Left hindlimb (tissue), 1 donor: Measurements from ENCODE around the gene ITPR1.

Experiments
- DNase-seq: peaks from one replicate; pipeline ENCODE4 v3.0.0-alpha.2; 2018

Gene ITPR1

DNA sequence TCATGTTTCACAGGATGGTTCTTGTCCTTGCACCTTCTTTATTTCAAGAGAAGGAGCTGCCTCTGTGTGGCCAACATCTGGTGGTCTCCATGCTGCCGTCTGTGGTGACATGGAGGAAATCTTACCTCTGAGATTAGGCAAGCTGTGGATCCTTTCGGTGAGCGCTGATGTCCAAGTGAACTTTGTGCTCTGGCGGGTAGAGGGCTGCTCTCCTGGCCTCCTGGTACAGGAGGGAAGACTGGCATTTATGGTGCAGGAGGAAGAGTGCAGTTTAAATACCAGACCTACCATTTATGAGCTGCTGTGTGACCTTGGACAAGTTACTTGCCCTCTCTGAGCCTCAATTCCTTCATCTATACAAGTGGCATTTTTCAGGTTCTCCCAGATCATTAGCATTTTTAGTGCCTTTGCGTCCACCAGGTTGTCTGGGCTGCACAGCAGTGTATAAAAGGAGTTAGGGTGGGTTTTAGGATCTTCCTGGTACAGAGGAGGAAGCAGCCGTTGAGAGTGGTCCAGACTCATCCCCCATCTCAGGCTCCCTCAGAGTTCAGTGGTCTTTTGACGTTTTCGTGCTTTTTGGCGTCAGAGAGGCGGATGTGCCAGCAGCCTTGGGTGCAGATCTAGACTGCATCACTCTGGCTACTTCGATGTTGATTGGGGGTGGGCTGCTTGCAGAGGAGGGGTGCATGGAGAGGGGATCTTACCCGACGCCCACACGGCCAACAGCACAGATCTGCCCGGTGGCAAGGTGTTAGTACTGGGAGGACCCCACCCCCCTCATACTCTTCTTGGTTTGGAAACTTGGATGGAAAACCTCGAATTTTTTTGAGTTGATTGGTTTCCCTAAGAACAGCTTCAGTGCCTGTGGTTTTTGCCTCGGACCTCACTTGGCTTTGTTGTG, 162.2 kb downstream of the ITPR1 start:
- DNase-seq = no peak

DNA sequence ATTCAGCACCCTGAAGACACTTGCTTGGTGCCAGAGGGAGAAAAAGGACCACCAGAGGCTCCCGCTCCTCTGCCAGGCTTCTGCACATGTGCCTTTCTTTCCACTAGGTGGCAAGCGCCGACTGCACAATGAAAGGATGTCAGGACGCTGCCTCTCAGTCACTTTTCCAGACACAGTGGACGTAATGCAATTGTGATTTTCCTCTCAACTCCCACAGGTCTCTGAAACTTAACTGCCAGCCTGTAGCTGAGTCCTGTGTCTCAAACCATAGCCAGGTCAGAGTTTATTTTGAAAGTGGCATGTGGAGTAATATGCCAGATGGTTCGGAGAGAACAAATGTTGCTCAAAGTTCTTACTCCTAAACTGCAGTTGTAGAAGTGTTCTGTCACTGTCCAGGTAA, 162.9 kb downstream of the ITPR1 start:
- peak; percentile 68 for DNase-seq

DNA sequence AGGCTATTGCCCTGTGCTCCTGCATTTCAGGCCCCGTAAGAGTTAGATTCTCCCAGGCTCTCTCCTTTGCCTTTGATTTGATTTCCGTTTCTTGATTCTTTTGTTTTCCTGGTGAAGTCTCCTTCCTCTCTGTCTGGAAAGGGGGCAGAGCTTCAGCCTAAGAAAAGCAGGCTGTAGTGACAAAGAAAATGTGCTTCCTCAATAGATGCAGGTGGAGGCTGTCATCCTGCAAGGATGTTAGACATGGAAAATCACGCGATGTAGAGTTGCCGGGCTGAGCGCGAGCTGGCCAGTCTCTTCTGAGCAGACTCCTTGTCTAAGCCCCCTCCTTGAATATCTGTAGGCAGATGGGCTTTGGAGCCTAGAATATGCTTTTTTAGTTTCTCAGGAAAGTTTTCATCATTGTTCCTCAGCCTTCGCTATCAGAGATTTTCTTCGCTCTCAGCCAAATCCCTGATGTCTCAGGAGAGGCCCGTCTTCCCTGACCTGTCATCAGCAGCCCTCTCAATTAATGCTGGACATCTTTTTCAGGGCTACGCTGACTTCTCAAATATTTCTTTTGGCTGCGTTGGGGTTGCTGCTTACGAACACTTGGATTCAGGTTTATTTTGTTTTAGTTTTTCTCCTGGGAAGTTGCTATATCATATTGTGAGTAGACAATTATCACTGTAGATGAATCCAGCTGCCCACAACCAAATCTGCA, 163.6 kb downstream of the ITPR1 start:
- no peak for DNase-seq

GRCh38 chr3:4660936-4661335, 167.8 kb downstream of the ITPR1 start:
- no peak for DNase-seq

DNA sequence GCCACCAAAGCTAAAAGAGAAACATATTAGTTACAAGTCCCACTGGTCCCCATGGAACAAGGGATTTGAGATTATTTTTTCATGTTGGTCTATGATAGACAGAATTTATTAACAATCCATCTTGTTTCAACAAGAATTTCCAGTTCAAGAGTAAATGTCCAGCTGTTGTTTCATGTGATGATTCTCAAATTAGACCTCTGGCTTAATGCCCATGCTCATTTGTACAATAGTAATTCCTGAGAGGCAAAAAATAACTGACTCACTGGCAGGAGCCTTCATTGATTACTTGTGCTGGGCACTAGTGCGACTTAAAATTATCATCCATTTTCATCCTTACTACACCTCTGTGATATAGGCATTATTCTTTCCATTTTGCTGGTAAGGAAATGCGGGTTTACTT, 171.3 kb downstream of the ITPR1 start:
- no peak for DNase-seq

GRCh38 chr3:4665197-4665596, 172.0 kb downstream of the ITPR1 start:
- DNase-seq = no peak

GRCh38 chr3:4666071-4666470, 172.9 kb downstream of the ITPR1 start:
- no peak for DNase-seq

GRCh38 chr3:4670352-4670751, 177.2 kb downstream of the ITPR1 start:
- no peak for DNase-seq

DNA sequence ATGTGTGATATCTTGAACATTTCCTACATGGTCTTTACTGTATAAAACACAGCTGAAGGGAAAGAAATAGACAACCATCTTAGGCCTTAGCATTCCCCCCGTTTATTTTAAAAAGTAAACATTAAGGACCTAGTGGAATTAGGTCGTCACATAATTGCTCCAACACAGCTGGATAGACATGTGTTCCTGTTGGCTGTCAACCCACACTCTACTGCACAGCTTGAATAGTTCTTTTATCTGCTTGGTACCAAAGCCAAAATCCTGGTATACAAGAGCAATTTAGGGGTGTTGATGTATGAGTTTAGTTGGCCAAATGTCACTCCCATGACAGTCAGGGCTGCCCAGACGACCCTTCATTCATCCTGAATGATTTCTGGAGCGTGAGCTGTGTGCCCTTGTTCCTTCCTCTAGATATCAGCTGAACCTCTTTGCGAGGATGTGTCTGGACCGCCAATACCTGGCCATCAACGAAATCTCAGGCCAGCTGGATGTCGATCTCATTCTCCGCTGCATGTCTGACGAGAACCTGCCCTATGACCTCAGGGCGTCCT, 179.7 kb downstream of the ITPR1 start:
- DNase-seq = no peak

DNA sequence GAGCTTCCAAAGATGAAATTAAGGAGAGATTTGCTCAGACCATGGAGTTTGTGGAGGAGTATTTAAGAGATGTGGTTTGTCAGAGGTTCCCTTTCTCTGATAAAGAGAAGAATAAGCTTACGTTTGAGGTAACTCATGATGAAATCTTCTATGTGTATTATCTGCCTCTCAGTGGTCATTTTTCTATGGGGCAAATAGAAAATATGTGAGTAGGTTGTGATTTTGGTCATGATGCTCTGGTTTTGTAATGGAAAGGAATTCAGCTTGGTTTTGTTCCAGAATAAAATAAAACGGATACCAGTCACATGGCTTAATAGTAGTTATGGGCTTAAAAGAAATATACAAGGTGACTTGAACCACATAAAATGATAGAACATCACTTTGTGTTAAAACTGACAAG, 181.1 kb downstream of the ITPR1 start:
- no peak for DNase-seq

- no peak for DNase-seq
These were observed 182.6 kb downstream of the ITPR1 start for GRCh38 chr3:4675704-4676103.

- DNase-seq = no peak
These were observed 185.2 kb downstream of the ITPR1 start for GRCh38 chr3:4678320-4678719.

DNA sequence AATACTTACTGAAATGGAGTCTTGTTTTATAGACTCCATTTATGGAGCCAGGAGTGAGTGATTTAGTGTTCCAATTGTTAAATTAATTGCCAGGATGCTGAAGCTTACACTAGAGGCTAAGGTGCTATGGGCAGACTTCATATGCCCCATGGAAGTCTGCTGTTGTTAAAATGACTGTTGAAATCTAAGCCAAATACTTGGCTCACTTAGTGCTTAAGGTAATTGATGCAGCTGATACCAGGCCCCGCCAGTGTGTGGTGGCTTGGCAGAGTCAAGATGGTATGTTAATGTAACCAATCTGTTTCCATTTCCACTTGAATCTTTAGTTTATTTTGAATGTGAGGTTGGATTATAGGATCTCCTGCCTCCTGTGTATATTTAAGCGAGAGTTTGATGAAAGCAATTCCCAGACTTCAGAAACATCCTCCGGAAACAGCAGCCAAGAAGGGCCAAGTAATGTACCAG, 187.1 kb downstream of the ITPR1 start:
- no peak for DNase-seq

DNA sequence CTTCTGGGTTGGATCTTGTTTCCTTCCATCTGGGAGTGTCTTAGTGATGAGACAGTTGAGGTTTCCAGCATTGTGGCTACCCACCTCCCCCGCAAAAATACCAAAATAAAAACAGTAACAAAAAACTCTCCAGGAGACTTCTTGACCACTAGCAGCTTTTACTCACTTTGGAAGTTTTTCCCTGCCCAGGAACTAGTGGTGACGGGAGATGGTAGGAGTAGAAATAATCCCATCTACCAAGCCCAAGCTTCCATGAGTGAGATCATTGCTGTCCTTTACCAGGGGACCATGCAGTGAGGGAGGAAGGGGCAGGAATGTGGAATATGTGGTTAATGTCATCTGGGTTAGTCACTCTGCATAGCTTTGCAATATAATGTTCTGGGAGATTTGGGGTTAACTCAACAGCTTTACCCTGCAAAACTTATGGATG, 187.7 kb downstream of the ITPR1 start:
- DNase-seq = no peak

DNA sequence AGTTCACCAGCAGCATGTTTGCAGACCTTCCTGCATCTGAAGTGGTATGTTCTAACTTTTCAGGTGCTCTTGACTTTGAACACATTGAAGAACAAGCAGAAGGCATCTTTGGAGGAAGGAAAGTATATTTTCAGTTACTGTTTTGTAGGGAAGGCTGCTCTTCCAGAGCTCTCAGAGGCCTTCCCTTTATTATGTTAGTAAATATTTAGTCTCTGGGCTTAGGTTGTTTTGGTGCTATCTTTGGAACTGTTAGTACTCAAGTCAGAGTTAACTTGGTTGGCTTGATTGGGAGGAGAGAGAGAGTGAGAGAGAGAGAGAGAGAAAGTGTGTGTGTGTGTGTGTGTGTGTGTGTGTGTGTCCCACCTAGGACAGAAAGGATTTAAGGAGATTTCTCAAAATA, 188.2 kb downstream of the ITPR1 start:
- DNase-seq = no peak

- no peak for DNase-seq
These were observed 191.0 kb downstream of the ITPR1 start for GRCh38 chr3:4684117-4684516.

GRCh38 chr3:4684976-4685375, 191.8 kb downstream of the ITPR1 start:
- no peak for DNase-seq

- DNase-seq = no peak
These were observed 192.7 kb downstream of the ITPR1 start for GRCh38 chr3:4685673-4686345.

GRCh38 chr3:4686619-4687018, 193.5 kb downstream of the ITPR1 start:
- no peak for DNase-seq

DNA sequence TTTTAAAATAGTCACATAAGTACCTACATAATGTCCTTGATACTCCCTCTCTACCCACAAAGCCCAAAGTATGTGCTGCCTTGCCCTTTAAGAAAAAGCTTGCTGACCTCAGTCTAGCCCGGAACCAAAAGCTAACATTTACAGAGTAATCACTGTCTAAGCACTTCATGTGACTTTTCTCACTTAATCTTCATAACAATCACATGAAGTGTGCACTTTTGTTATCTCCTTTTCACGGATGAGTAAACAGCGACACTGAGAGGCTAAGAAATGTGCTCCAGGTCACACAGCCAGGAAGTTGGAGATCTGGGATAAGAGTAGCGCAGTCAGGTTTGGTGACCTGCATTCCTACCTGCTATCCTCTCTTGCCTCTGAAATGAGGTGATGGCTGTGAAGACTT, 194.0 kb downstream of the ITPR1 start:
- DNase-seq = no peak

- no peak for DNase-seq
These were observed 194.4 kb downstream of the ITPR1 start for GRCh38 chr3:4687596-4687995.

DNA sequence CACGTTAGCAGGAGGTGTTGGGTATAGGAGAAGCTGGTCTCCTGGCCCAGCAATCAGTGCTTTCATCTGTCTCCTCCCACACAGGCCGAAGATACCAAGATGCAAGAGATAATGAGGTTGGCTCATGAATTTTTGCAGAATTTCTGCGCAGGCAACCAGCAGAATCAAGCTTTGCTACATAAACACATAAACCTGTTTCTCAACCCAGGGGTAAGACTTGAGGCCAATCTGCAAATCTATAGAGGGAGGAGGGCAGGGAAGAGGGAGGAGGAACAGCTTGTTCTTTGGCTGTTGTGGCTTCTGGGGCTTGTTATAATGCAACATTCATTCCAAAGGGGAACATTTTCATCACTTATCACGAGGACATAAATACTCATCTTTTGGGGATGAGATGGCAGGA, 195.3 kb downstream of the ITPR1 start:
- no peak for DNase-seq

- no peak for DNase-seq
These were observed 195.9 kb downstream of the ITPR1 start for GRCh38 chr3:4689021-4689420.
